H9 (cell line): ENCODE data around the gene APBB2. TPM values are rescaled to one million over a fixed set of nuclear protein-coding genes. Genes with fewer than 3 reads are reported as not detected.

Source experiments
- DNase-seq: peaks from one replicate; pipeline ENCODE4 v3.0.0-alpha.2; 2017
- H2AFZ ChIP-seq: one replicate; pipeline ENCODE4 v1.6.1; 2013; ENCODE audit warnings: mild to moderate bottlenecking, low read length, control low read depth, moderate library complexity
- H2AK5ac ChIP-seq: 2 replicates; pipeline ENCODE4 v1.6.1; 2013; ENCODE audit warnings: low read length, control low read depth, mixed read lengths; ENCODE audit not compliant: insufficient read length
- H2BK120ac ChIP-seq: one replicate; pipeline ENCODE4 v1.6.1; 2013; ENCODE audit warnings: low read depth, mild to moderate bottlenecking, low read length, control low read depth, inconsistent platforms; ENCODE audit not compliant: poor library complexity, severe bottlenecking
- H2BK12ac ChIP-seq: 2 replicates; pipeline ENCODE4 v1.6.1; 2013; ENCODE audit warnings: low read length, control low read depth, mixed read lengths, low read depth; ENCODE audit not compliant: insufficient read length
- H2BK15ac ChIP-seq: 2 replicates; pipeline ENCODE4 v1.6.1; 2013; ENCODE audit warnings: low read depth, low read length, control low read depth
- H2BK20ac ChIP-seq: one replicate; pipeline ENCODE4 v1.6.1; 2013; ENCODE audit warnings: low read depth, mild to moderate bottlenecking, low read length, control low read depth, inconsistent platforms; ENCODE audit not compliant: poor library complexity, severe bottlenecking
- H2BK5ac ChIP-seq: 2 replicates; pipeline ENCODE4 v1.6.1; 2013; ENCODE audit warnings: low read length, control low read depth, mixed read lengths; ENCODE audit not compliant: insufficient read length
- H3K14ac ChIP-seq: 2 replicates; pipeline ENCODE4 v1.6.1; 2013; ENCODE audit warnings: low read length, control low read depth; ENCODE audit not compliant: insufficient read depth
- H3K18ac ChIP-seq: 2 replicates; pipeline ENCODE4 v1.6.1; 2013; ENCODE audit warnings: low read depth, mild to moderate bottlenecking, mixed read lengths, low read length, control low read depth; ENCODE audit not compliant: insufficient read length
- H3K23ac ChIP-seq: 2 replicates; pipeline ENCODE4 v1.6.1; 2013; ENCODE audit warnings: low read length, control low read depth, mixed read lengths, low read depth; ENCODE audit not compliant: insufficient read length
- H3K23me2 ChIP-seq: 2 replicates; pipeline ENCODE4 v1.6.1; 2013; ENCODE audit warnings: low read depth, mild to moderate bottlenecking, mixed read lengths, low read length, control low read depth; ENCODE audit not compliant: insufficient read length, poor library complexity, severe bottlenecking
- H3K27ac ChIP-seq: 2 replicates; pipeline ENCODE4 v1.5.1; 2013; ENCODE audit warnings: low read length, control low read depth, mixed read lengths, low read depth; ENCODE audit not compliant: insufficient read length
- H3K27me3 ChIP-seq: 2 replicates; pipeline ENCODE4 v1.6.1; 2013; ENCODE audit warnings: low read length, control low read depth, inconsistent platforms; ENCODE audit not compliant: insufficient read depth
- H3K4ac ChIP-seq: 2 replicates; pipeline ENCODE4 v1.6.1; 2013; ENCODE audit warnings: low read depth, mild to moderate bottlenecking, control low read depth, inconsistent platforms, low read length, moderate library complexity
- H3K4me1 ChIP-seq: 2 replicates; pipeline ENCODE4 v1.6.1; 2013; ENCODE audit warnings: low read length, control low read depth, inconsistent platforms; ENCODE audit not compliant: insufficient read depth
- H3K4me2 ChIP-seq: 2 replicates; pipeline ENCODE4 v1.6.1; 2013; ENCODE audit warnings: low read length, control low read depth, mixed read lengths; ENCODE audit not compliant: insufficient read length, insufficient read depth
- H3K56ac ChIP-seq: 2 replicates; pipeline ENCODE4 v1.6.1; 2013; ENCODE audit warnings: low read depth, mild to moderate bottlenecking, mixed read lengths, low read length, control low read depth; ENCODE audit not compliant: insufficient read length
- H3K79me1 ChIP-seq: 2 replicates; pipeline ENCODE4 v1.6.1; 2013; ENCODE audit warnings: low read depth, mild to moderate bottlenecking, moderate library complexity, low read length, control low read depth, inconsistent platforms; ENCODE audit not compliant: insufficient read depth, poor library complexity, severe bottlenecking
- H3K79me2 ChIP-seq: 2 replicates; pipeline ENCODE4 v1.6.1; 2013; ENCODE audit warnings: low read length, control low read depth, inconsistent platforms; ENCODE audit not compliant: insufficient read depth
- H3K9ac ChIP-seq: 2 replicates; pipeline ENCODE4 v1.6.1; 2013; ENCODE audit warnings: low read length, control low read depth, mixed read lengths; ENCODE audit not compliant: insufficient read length; ENCODE audit errors: extremely low read depth
- H3K9me3 ChIP-seq: one replicate; pipeline ENCODE4 v1.6.1; 2013; ENCODE audit warnings: low read depth, low read length, inconsistent platforms; ENCODE audit not compliant: control insufficient read depth
- H3T11ph ChIP-seq: one replicate; pipeline ENCODE4 v1.6.1; 2013; ENCODE audit warnings: mild to moderate bottlenecking, low read length, control low read depth, inconsistent platforms
- H4K20me1 ChIP-seq: one replicate; pipeline ENCODE4 v1.6.1; 2013; ENCODE audit not compliant: control insufficient read depth, insufficient read length, insufficient read depth
- H4K5ac ChIP-seq: 2 replicates; pipeline ENCODE4 v1.6.1; 2013; ENCODE audit warnings: low read depth, mild to moderate bottlenecking, mixed read lengths, low read length, control low read depth; ENCODE audit not compliant: insufficient read length
- H4K8ac ChIP-seq: replicated peaks from 2 replicates; pipeline ENCODE4 v1.6.1; 2013; ENCODE audit warnings: low read length, control low read depth, mixed read lengths, low read depth; ENCODE audit not compliant: insufficient read length
- H4K91ac ChIP-seq: 2 replicates; pipeline ENCODE4 v1.6.1; 2013; ENCODE audit warnings: low read depth, mild to moderate bottlenecking, moderate library complexity, mixed read lengths, low read length, control low read depth; ENCODE audit not compliant: insufficient read length
- H3K27ac Mint-ChIP-seq, 3 experiments: 2 replicates in 2 of 3; 3 replicates in 1 of 3; pipeline ENCODE4 v1.8.0; 2020 to 2021; ENCODE audit warnings: mixed read lengths in 3 of 3, mild to moderate bottlenecking in 1 of 3, moderate library complexity in 1 of 3
- H3K27me3 Mint-ChIP-seq: 2 replicates; pipeline ENCODE4 v1.8.0; 2021; ENCODE audit warnings: low read depth, mild to moderate bottlenecking, moderate library complexity, mixed read lengths
- H3K36me3 Mint-ChIP-seq, 3 experiments: 2 replicates in 2 of 3; 3 replicates in 1 of 3; pipeline ENCODE4 v1.8.0; 2020 to 2021; ENCODE audit warnings: low read depth in 3 of 3, mixed read lengths in 3 of 3; ENCODE audit not compliant: insufficient read depth in 1 of 3
- H3K4me1 Mint-ChIP-seq, 2 experiments: 2 replicates each; pipeline ENCODE4 v1.8.0; 2020; ENCODE audit warnings: mixed read lengths in 2 of 2
- H3K4me3 Mint-ChIP-seq, 2 experiments: 2 replicates in 1 of 2; 3 replicates in 1 of 2; pipeline ENCODE4 v1.8.0; 2020 to 2021; ENCODE audit warnings: mild to moderate bottlenecking in 2 of 2, mixed read lengths in 2 of 2, moderate library complexity in 1 of 2
- H3K9me3 Mint-ChIP-seq, 2 experiments: 2 replicates in 1 of 2; 3 replicates in 1 of 2; pipeline ENCODE4 v1.8.0; 2020; ENCODE audit warnings: mild to moderate bottlenecking in 2 of 2, mixed read lengths in 2 of 2, moderate library complexity in 1 of 2
- CTCF ChIP-seq: fragments of 200-600 bp; sonication (generic); conservative IDR thresholded peaks from 3 replicates; pipeline ENCODE4 v1.8.0; 2021; ENCODE audit warnings: antibody characterized with exemption, mild to moderate bottlenecking
- WGBS: extraction: QIAGEN DNeasy Blood & Tissue Kit; methylation state at CpG from one replicate; pipeline ENCODE4 v1.1.7; 2013; ENCODE audit warnings: missing lambda C conversion rate, low lambda C conversion rate, mixed read lengths; ENCODE audit not compliant: insufficient read length; ENCODE audit errors: extremely low coverage; 5-methylcytosine and 5-hydroxymethylcytosine counted together
- total RNA-seq: library from RNA; stranded (reverse); gene quantifications from 2 replicates; pipeline ENCODE4 v1.2.1, GENCODE V29; 2021

The APBB2 gene
- total RNA-seq, 1 experiment from 2014 or later, result 39.6 TPM

GRCh38 chr4:41232856-41233255, 18.5 kb upstream of the APBB2 start:
- Histone ChIP-seq H2BK120ac (no peak overlapping the region), H2AK5ac (no peak overlapping the region), H3K79me1 (no peaks in the 10 kb centered on the region), H4K8ac (no peak overlapping the region), H3K18ac (no peak overlapping the region), H3K27ac (no peak overlapping the region), H3K4me1 (no peaks in the 10 kb centered on the region), H2AFZ (no peak overlapping the region), H3K79me2 (no peaks in the 10 kb centered on the region), H2BK20ac (no peak overlapping the region), H3K4ac (no peak overlapping the region), H3K23me2 (no peaks in the 10 kb centered on the region), H3K14ac (no peak overlapping the region), H4K20me1 (no peaks in the 10 kb centered on the region), H3K27me3 (no peaks in the 10 kb centered on the region), H3K9me3 (no peaks in the 10 kb centered on the region), H3K23ac (no peak overlapping the region), H2BK5ac (no peak overlapping the region), H3K9ac (no peak overlapping the region), H3T11ph (no peak overlapping the region), H3K4me2 (no peak overlapping the region), H2BK15ac (no peak overlapping the region), H3K56ac (no peak overlapping the region), H4K91ac (no peak overlapping the region), H2BK12ac (no peak overlapping the region), H4K5ac (no peak overlapping the region)
- no peak overlapping the region for H3K4me3 Mint-ChIP-seq
- H3K4me1 Mint-ChIP-seq, result 0 out of 4 replicates have a peak, but pooled peaks cover 0 to 3% of the 10 kb centered on the region in 2 experiments
- H3K27me3 Mint-ChIP-seq, result no peaks in the 10 kb centered on the region; the same call in 1 of the 2 replicates
- H3K36me3 Mint-ChIP-seq, result no peaks in the 10 kb centered on the region
- DNase-seq, result no peak
- WGBS, result no CpG with 5 or more reads among the region's 3 CpGs
- no peak for TF ChIP-seq CTCF
- no peak overlapping the region for H3K27ac Mint-ChIP-seq
- no peaks in the 10 kb centered on the region for H3K9me3 Mint-ChIP-seq
